ENCODE measurements around the gene SLC16A6.
A peak's percentile ranks its signal among the peaks of the same experiment; 100 is the strongest.
"Not testable (repeated sequence)": the region's sequence is repeated elsewhere in the genome, so short reads cannot be mapped to it uniquely, and the experiment has no call there.

The SLC16A6 gene, protein sequence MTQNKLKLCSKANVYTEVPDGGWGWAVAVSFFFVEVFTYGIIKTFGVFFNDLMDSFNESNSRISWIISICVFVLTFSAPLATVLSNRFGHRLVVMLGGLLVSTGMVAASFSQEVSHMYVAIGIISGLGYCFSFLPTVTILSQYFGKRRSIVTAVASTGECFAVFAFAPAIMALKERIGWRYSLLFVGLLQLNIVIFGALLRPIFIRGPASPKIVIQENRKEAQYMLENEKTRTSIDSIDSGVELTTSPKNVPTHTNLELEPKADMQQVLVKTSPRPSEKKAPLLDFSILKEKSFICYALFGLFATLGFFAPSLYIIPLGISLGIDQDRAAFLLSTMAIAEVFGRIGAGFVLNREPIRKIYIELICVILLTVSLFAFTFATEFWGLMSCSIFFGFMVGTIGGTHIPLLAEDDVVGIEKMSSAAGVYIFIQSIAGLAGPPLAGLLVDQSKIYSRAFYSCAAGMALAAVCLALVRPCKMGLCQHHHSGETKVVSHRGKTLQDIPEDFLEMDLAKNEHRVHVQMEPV

DNA sequence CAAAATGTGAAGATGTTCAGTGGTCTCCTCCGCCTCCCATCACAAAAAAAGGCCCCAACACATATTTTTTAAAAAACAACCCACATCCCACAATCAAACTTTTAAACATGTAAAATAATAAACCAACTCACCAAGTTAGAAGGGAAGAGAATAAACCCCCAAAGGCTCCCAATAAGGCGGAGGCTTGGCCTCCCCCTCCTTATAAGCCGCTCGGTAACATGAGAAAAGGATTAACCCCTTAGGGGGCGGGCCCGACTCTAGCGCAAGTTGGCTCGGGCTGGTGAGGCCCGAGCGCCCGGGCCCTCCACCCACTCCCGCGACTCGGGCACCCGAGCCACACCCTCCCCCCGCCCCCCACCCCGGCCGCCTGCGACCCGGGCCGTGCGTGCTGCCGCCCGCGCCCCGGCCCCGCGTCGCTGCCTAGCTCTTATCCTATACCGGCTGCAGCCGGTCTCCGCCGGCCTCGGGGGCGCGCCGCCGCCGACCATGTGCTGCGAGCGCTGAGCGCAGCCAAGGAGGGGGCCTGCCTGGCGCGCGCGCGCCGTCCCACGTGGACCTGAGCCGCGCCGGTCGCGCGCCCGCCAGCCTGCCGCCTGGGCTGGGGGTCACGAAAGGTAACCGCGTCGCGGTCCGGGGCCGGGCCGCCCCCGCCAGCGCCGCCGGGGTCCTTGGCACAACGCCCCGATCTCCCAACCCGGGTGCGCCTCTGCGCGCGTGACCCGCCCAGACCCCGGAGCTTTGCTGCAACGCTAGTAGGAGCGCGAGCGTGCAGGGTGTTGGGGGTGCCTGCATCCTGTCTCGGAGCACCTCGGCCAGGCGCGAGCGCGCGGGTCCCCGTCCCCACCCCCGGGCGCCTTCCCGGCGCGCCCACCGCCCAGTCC is at the start of gene SLC16A6, which contains the start of gene ARSG:
Gene SLC16A6 (minus strand): TSS at position 173 of the 881 bp plus-strand sequence. CDS start 12,807 bp downstream, outside the sequence.
Gene ARSG (plus strand): TSS at position 541 of the 881 bp plus-strand sequence. CDS start 15,999 bp downstream, outside the sequence.
- H3K4me3 ChIP-seq (ENCODE audit: severe bottlenecking): peak within 1 kb of the TSS; percentile 55
- TF ChIP-seq, protein P1, sequence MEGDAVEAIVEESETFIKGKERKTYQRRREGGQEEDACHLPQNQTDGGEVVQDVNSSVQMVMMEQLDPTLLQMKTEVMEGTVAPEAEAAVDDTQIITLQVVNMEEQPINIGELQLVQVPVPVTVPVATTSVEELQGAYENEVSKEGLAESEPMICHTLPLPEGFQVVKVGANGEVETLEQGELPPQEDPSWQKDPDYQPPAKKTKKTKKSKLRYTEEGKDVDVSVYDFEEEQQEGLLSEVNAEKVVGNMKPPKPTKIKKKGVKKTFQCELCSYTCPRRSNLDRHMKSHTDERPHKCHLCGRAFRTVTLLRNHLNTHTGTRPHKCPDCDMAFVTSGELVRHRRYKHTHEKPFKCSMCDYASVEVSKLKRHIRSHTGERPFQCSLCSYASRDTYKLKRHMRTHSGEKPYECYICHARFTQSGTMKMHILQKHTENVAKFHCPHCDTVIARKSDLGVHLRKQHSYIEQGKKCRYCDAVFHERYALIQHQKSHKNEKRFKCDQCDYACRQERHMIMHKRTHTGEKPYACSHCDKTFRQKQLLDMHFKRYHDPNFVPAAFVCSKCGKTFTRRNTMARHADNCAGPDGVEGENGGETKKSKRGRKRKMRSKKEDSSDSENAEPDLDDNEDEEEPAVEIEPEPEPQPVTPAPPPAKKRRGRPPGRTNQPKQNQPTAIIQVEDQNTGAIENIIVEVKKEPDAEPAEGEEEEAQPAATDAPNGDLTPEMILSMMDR (IDR thresholded peaks at IDR 0.05; ENCODE audit: poor library complexity, severe bottlenecking): no peak
- H3K4me1 ChIP-seq (ENCODE audit: insufficient read depth, poor library complexity, severe bottlenecking): no peaks in the 10 kb centered on the region
- H3K36me3 ChIP-seq (ENCODE audit: low read depth): no peaks in the 10 kb centered on the region
- no peak within 1 kb of the TSS for H3K27ac ChIP-seq (ENCODE audit: poor library complexity, severe bottlenecking)
- ATAC-seq (ENCODE audit: low read depth) (peak; percentile 54), DNase-seq (ENCODE audit: low spot score) (no peak)
- H3K27me3 ChIP-seq (ENCODE audit: insufficient read depth, poor library complexity, severe bottlenecking): peaks cover 41% of the 10 kb centered on the region
- no peaks in the 10 kb centered on the region for H3K9me3 ChIP-seq (ENCODE audit: severe bottlenecking)

DNA sequence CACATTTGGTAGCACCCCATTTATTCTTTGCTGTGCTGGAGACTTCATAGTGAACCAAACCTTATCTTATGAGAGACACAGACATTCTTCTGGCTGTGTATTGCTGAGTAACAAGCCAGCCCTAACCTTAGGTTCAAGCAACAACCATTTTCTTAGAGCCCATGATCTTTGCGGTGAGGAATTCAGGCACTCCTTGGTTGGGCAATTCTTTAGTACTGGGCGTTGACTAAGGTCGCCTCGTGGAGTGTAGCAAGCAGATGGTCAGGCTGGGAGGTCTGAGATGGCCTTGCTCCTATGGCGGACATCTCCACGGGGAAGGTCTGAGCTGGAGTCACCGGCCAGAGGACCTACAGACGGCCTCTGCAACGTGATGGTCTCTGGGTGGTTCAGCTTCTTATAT is 43.5 kb upstream of the SLC16A6 start:
- H3K4me3 ChIP-seq (ENCODE audit: severe bottlenecking): no peak overlapping the region
- TF ChIP-seq, protein P1 (IDR thresholded peaks at IDR 0.05; ENCODE audit: poor library complexity, severe bottlenecking): no peak
- H3K4me1 ChIP-seq (ENCODE audit: insufficient read depth, poor library complexity, severe bottlenecking): no peaks in the 10 kb centered on the region
- H3K27ac ChIP-seq (ENCODE audit: poor library complexity, severe bottlenecking): no peak overlapping the region
- DNase-seq (ENCODE audit: low spot score) (no peak), ATAC-seq (ENCODE audit: low read depth) (no peak)
- no peaks in the 10 kb centered on the region for H3K27me3 ChIP-seq (ENCODE audit: insufficient read depth, poor library complexity, severe bottlenecking)
- no peaks in the 10 kb centered on the region for H3K36me3 ChIP-seq (ENCODE audit: low read depth)
- peaks cover 8% of the 10 kb centered on the region for H3K9me3 ChIP-seq (ENCODE audit: severe bottlenecking)

DNA sequence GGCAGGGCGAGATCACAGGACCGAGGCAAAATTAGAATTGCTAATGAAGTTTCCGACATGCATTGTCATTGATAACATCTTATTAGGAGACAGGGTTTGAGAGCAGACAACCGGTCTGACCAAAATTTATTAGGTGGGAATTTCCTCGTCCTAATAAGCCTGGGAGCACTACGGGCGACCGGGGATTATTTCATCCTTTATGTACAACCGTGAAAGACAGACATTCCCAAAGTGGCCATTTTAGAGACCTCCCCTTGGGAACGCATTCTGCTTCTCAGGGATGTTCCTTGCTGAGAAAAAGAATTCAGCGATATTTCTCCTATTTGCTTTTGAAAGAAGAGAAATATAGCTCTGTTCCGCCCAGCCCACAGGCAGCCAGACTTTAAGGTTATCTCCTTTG is 41.0 kb upstream of the SLC16A6 start:
- H3K4me1 ChIP-seq (ENCODE audit: insufficient read depth, poor library complexity, severe bottlenecking); ATAC-seq (ENCODE audit: low read depth); H3K4me3 ChIP-seq (ENCODE audit: severe bottlenecking); H3K9me3 ChIP-seq (ENCODE audit: severe bottlenecking); H3K27me3 ChIP-seq (ENCODE audit: insufficient read depth, poor library complexity, severe bottlenecking); H3K27ac ChIP-seq (ENCODE audit: poor library complexity, severe bottlenecking); H3K36me3 ChIP-seq (ENCODE audit: low read depth); DNase-seq (ENCODE audit: low spot score): not testable (repeated sequence)

DNA sequence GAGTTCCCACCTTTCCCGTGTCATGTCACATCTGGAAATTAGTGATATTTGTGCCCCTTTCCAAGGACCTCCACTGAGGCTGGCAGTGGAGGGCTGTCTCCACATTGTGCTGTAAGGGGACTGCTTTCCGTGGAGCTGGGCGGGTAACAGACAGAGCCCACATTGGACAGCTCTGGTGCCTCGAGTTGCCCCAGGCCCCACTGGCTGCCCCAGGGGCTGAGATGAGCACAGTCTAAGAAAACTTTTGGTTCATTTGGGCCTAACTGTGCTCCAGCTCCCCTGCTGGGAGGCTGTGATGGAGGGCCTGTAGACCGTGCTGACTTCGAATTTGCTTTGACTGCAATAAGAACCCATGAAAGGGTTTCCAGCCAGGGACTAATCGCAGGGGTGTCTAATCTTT is 38.4 kb upstream of the SLC16A6 start:
- H3K36me3 ChIP-seq (ENCODE audit: low read depth): no peaks in the 10 kb centered on the region
- no peak for ATAC-seq (ENCODE audit: low read depth)
- H3K27ac ChIP-seq (ENCODE audit: poor library complexity, severe bottlenecking): no peak overlapping the region

More for the DNA sequence above, 38.4 kb upstream of the SLC16A6 start:
- H3K9me3 ChIP-seq (ENCODE audit: severe bottlenecking): peaks cover 8% of the 10 kb centered on the region
- no peak overlapping the region for H3K4me3 ChIP-seq (ENCODE audit: severe bottlenecking)
- TF ChIP-seq, protein P1 (IDR thresholded peaks at IDR 0.05; ENCODE audit: poor library complexity, severe bottlenecking): no peak
- no peaks in the 10 kb centered on the region for H3K27me3 ChIP-seq (ENCODE audit: insufficient read depth, poor library complexity, severe bottlenecking)
- no peaks in the 10 kb centered on the region for H3K4me1 ChIP-seq (ENCODE audit: insufficient read depth, poor library complexity, severe bottlenecking)
- DNase-seq (ENCODE audit: low spot score): no peak

Measured in RWPE2 (cell line).